ENCODE measurements around the gene SLX4. TPM values are rescaled to one million over a fixed set of nuclear protein-coding genes. Genes with fewer than 3 reads are reported as not detected.

Gene SLX4, protein sequence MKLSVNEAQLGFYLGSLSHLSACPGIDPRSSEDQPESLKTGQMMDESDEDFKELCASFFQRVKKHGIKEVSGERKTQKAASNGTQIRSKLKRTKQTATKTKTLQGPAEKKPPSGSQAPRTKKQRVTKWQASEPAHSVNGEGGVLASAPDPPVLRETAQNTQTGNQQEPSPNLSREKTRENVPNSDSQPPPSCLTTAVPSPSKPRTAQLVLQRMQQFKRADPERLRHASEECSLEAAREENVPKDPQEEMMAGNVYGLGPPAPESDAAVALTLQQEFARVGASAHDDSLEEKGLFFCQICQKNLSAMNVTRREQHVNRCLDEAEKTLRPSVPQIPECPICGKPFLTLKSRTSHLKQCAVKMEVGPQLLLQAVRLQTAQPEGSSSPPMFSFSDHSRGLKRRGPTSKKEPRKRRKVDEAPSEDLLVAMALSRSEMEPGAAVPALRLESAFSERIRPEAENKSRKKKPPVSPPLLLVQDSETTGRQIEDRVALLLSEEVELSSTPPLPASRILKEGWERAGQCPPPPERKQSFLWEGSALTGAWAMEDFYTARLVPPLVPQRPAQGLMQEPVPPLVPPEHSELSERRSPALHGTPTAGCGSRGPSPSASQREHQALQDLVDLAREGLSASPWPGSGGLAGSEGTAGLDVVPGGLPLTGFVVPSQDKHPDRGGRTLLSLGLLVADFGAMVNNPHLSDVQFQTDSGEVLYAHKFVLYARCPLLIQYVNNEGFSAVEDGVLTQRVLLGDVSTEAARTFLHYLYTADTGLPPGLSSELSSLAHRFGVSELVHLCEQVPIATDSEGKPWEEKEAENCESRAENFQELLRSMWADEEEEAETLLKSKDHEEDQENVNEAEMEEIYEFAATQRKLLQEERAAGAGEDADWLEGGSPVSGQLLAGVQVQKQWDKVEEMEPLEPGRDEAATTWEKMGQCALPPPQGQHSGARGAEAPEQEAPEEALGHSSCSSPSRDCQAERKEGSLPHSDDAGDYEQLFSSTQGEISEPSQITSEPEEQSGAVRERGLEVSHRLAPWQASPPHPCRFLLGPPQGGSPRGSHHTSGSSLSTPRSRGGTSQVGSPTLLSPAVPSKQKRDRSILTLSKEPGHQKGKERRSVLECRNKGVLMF (N-terminal part only)
- 5.1 and 5.9 TPM in 2 replicates for total RNA-seq (2014; rRNA removed)
- percentile 49 among the genes with signal in this experiment for Bru-seq, nascent RNA
- percentile 61 among the genes with signal in this experiment for BruChase-seq, experiment 1, labeled RNA remaining after a 6-hour chase
- BruChase-seq, experiment 2, labeled RNA remaining after a 2-hour chase: percentile 46 among the genes with signal in this experiment
- long read RNA-seq, partial matches to known transcripts: 2 of 4 reads
- long read RNA-seq, other reads (novel, unspliced or antisense): 1 of 4 reads

- ATAC-seq (peak; percentile 88), DNase-seq (peak; percentile 94)
- peak within 1 kb of the TSS; percentile 93 for H3K4me2 ChIP-seq (ENCODE audit: low read length)
- TF ChIP-seq EZH2phosphoT487 (IDR thresholded peaks at IDR 0.05; ENCODE audit: borderline replicate concordance, low read length) (no peak), EZH2 (IDR thresholded peaks at IDR 0.05; ENCODE audit: low read length, unreplicated experiment) (no peak), CTCF (conservative IDR thresholded peaks at IDR 0.05; ENCODE audit: low read depth, low read length) (no peak)
- peak within 1 kb of the TSS; percentile 91 for H3K9ac ChIP-seq (ENCODE audit: low read length)
- POLR2A ChIA-PET (ENCODE audit: unreplicated experiment): no interaction called here
- peak within 1 kb of the TSS; percentile 99 for H2AFZ ChIP-seq (ENCODE audit: low read length)
- intact Hi-C loops (cut with micrococcal nuclease): no loop called here
- no peaks in the 10 kb centered on the region for H3K36me3 ChIP-seq (ENCODE audit: low read depth, low read length)
- H3K9me2 ChIP-seq (replicated peaks; ENCODE audit: low read length): no peaks in the 10 kb centered on the region
- H3K4me3 ChIP-seq (ENCODE audit: low read length): peak within 1 kb of the TSS; percentile 99
- no peaks in the 10 kb centered on the region for H3F3A ChIP-seq (ENCODE audit: low read length, unreplicated experiment)
- no peak within 1 kb of the TSS; the same call in 1 of the 2 replicates for H3K27ac ChIP-seq (ENCODE audit: low read length)
- H3K9me3 ChIP-seq (ENCODE audit: low read length): no peaks in the 10 kb centered on the region
- CTCF ChIA-PET: no interaction called here
- H4K20me1 ChIP-seq (ENCODE audit: low read length): no peaks in the 10 kb centered on the region
- peaks cover 15% of the 10 kb centered on the region for H3K4me1 ChIP-seq (ENCODE audit: insufficient read depth, low read length)
- BruUV-seq (replicated peaks): TSS peak; percentile 50
- H3K27me3 ChIP-seq (ENCODE audit: low read length): no peaks in the 10 kb centered on the region
- H3K79me2 ChIP-seq (ENCODE audit: low read length): peaks cover 59% of the 10 kb centered on the region
These were observed at the start of gene SLX4 for GRCh38 chr16:3611146-3611975. Gene SLX4 (minus strand): TSS chr16:3611606. CDS start chr16:3608964, 2,642 bp downstream.

DNA sequence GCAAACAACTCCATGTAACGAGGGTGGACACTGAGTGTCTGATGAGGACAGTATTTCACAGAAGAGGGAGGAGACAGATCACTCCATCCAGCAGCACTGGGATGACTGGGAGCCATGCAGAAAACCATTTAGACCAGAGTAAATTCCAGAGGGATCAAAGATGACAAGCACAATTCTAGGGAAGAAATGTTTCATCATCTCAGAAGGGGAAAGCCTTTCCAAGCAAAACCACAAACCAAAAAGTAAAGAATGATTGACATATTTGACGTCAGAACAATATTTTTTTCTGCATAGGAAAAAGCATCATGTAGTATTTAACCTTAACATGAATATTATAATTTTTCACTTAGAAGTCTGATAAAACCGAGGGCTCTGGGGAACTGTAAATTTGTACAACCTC is 47.8 kb upstream of the SLX4 start:
- no peaks in the 10 kb centered on the region for H4K20me1 ChIP-seq (ENCODE audit: low read length)

More for the DNA sequence above, 47.8 kb upstream of the SLX4 start:
- Histone ChIP-seq H3K4me1 (ENCODE audit: insufficient read depth, low read length) (no peaks in the 10 kb centered on the region), H2AFZ (ENCODE audit: low read length) (no peak overlapping the region), H3K27ac (ENCODE audit: low read length) (no peak overlapping the region), H3K27me3 (ENCODE audit: low read length) (no peaks in the 10 kb centered on the region), H3K79me2 (ENCODE audit: low read length) (no peaks in the 10 kb centered on the region), H3F3A (ENCODE audit: low read length, unreplicated experiment) (no peaks in the 10 kb centered on the region), H3K9ac (ENCODE audit: low read length) (no peak overlapping the region), H3K4me3 (ENCODE audit: low read length) (no peak overlapping the region), H3K4me2 (ENCODE audit: low read length) (no peak overlapping the region), H3K36me3 (ENCODE audit: low read depth, low read length) (peaks cover 18% of the 10 kb centered on the region; the same call in 1 of the 2 replicates), H3K9me2 (replicated peaks; ENCODE audit: low read length) (no peaks in the 10 kb centered on the region), H3K9me3 (ENCODE audit: low read length) (no peaks in the 10 kb centered on the region)
- no peak for DNase-seq
- no peak for TF ChIP-seq CTCF (conservative IDR thresholded peaks at IDR 0.05; ENCODE audit: low read depth, low read length)
- TF ChIP-seq EZH2phosphoT487 (IDR thresholded peaks at IDR 0.05; ENCODE audit: borderline replicate concordance, low read length): no peak
- no peak for TF ChIP-seq EZH2 (IDR thresholded peaks at IDR 0.05; ENCODE audit: low read length, unreplicated experiment)
- BruUV-seq (replicated peaks): no TSS peak
- intact Hi-C loops (cut with micrococcal nuclease): no loop called here
- ChIA-PET CTCF (no interaction called here), POLR2A (ENCODE audit: unreplicated experiment) (no interaction called here)
- ATAC-seq: no peak

Data from PC-3 (cell line).